IMR-90 (cell line): ENCODE data around the gene KIAA0825.

Experiments
- MAZ ChIP-seq: IDR thresholded peaks from 2 replicates; pipeline ENCODE4 v1.6.1; 2012; ENCODE audit warnings: low read depth, mild to moderate bottlenecking, low read length, improper control_type of control experiment, moderate library complexity, borderline replicate concordance
- RCOR1 ChIP-seq: IDR thresholded peaks from 2 replicates; pipeline ENCODE4 v1.6.1; 2012; ENCODE audit warnings: mild to moderate bottlenecking, low read length, improper control_type of control experiment; ENCODE audit not compliant: insufficient replicate concordance

DNA sequence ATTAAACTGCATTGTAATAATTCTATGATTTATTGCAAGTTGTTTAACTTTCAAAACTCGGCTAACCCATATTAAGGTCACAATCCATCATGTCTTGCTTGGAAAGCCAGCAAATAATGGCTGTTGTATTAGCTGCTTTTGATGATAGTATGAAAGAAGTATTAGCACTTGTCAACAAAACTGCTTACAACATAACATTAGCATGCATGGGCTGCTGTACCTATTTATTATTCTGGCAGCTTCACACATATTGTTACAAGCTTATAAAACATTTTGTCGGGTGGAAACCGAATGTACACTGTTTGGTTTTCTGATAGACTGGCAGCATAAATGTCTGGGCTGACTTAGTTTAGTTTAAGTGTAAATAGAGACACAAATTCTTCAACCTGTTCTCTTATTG lies 378.3 kb downstream of the KIAA0825 start:
- no peak for TF ChIP-seq RCOR1
- TF ChIP-seq MAZ = no peak
